Pancreas (tissue), 10 donors: ENCODE data around the gene GIMAP7. TPM values are rescaled to one million over a fixed set of nuclear protein-coding genes. Genes with fewer than 3 reads are reported as not detected.
"Not testable (repeated sequence)": the region's sequence is repeated elsewhere in the genome, so short reads cannot be mapped to it uniquely, and the experiment has no call there.

Experiments
- ATAC-seq, 4 donors: fragments of 200-7000 bp; cut with Tn5 transposase; one replicate each; pipeline versions ENCODE4 v1.8.0 to v1.9.1; 2020; ENCODE audit warnings: mild to moderate bottlenecking in 4 of 4, moderate library complexity in 4 of 4
- DNase-seq, 6 donors: peaks; one replicate each; pipeline ENCODE4 v3.0.0-alpha.2; 2020
- FAIRE-seq: peaks from 2 replicates; lab custom pipeline; 2012; peaks lifted over from hg19 to GRCh38; lab: Jason Lieb, UNC
- H3K27ac ChIP-seq, 4 donors: fragments of 200-600 bp; sonication (generic); 1 replicate in 3 of 4; 2 replicates in 1 of 4; pipeline versions ENCODE4 v1.5.0 to v1.8.0; 2020
- H3K27me3 ChIP-seq, 4 donors: fragments of 200-600 bp; one replicate each; pipeline ENCODE4 v1.8.0; 2021
- H3K36me3 ChIP-seq, 3 donors: fragments of 200-600 bp; sonication (generic) in 1 of 3; one replicate each; pipeline versions ENCODE4 v1.5.0 to v1.8.0; 2020 to 2021
- H3K4me1 ChIP-seq, 3 donors: fragments of 200-600 bp; one replicate each; pipeline ENCODE4 v1.8.0; 2021
- H3K4me3 ChIP-seq, 4 donors: fragments of 200-600 bp; sonication (generic) in 2 of 4; one replicate each; pipeline versions ENCODE4 v1.5.0 to v1.8.0; 2020 to 2021
- H3K9me3 ChIP-seq, 4 donors: fragments of 200-600 bp; one replicate each; pipeline ENCODE4 v1.8.0; 2021
- WGBS, 2 donors: extraction: QIAGEN DNeasy Blood & Tissue Kit; methylation state at CpG; one replicate each; pipeline ENCODE4 v1.1.7; 2013; 5-methylcytosine and 5-hydroxymethylcytosine counted together
- intact Hi-C, 3 donors: fragments of 100-400 bp; cut with DNase I; formaldehyde crosslinking; loops; one replicate each; pipeline versions ENCODE4 v1.11.1 to v1.14.2; 2022
- polyA plus RNA-seq, 2 donors: library from polyadenylated mRNA; stranded (reverse); fragments of 200-250 nt; gene quantifications; one replicate each; pipeline ENCODE4 v1.2.3, GENCODE V29; 2013
- total RNA-seq, 6 donors: library from RNA; stranded (reverse); fragmentation: NEBNext Ultra II Directional in 4 of 6; extraction: Animal tissue kit (Norgen Biotek cat#: 25700) in 4 of 6; gene quantifications; one replicate each; pipeline versions ENCODE4 v1.2.1 to v1.2.4, GENCODE V29; 2021 to 2023
- TF ChIP-seq, protein P1 (sequence below), 4 donors: fragments of 200-600 bp; sonication (generic) in 3 of 4; IDR thresholded peaks; one replicate each; pipeline versions ENCODE4 v1.5.0 to v1.8.0; 2021; ENCODE audit warnings: antibody characterized with exemption in 4 of 4
- donor health status: healthy with polysubstance abuse.
- donor health status: DM: no; HTN: no; CAD: no; lungs with moderate emphysema.
- donor health status: DM: no; HTN: no; CAD: no.
- donor health status: control.
- donor health status: control.
- donor health status: Bipolar disorder and iron deficiency.
- donor health status: DM: yes; HTN: yes; CAD: no.
- donor health status: DM: no; HTN: no; CAD: no.
- donor health status: DM: no; HTN: no; CAD: no.
- donor health status: DM: yes; HTN: yes; CAD: no.

The GIMAP7 gene
- total and polyA plus RNA-seq, 8 donors: 1.1 to 12.3 (median 4.8) TPM

DNA sequence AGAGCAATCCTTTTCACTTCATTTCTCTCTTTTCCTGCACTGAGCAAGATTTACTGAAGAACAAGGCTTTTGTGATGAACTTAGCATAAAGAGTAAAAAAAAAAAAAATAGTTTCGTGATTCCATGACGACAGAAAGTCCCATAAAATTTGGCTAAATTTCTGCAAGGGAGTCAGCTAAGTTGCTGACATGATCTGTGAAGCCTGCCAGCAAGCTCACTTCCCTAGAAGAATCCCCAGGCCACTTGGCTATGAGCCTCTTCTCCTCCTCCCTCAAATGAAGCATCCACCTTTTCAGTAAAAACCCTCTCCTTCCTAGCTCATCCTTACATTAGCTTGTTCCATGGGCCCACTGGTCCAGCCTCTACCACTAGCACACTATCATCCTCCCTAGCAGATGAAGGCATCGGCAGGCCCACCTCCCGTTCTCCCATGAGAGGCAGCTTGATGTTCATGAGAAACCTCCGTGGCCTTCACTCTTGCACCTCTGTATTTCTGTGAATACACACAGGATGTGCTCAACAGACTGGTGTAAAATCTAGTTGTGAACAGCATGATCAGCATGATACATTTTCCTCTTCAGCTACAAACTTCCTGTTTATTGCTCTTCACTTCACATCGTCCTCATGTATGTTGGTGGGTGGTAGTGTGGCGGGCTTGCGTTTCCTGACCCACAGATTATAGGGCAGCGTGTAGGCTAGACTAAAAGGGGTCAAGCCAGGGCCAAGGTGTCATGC lies 33.3 kb upstream of the GIMAP7 start:
- Histone ChIP-seq H3K4me3 (no peak overlapping the region), H3K27ac (peak overlapping the region in 2 of 4 donors; percentile 2 to 8), H3K36me3 (no peaks in the 10 kb centered on the region), H3K27me3 (no peaks in the 10 kb centered on the region), H3K4me1 (no peaks in the 10 kb centered on the region), H3K9me3 (no peaks in the 10 kb centered on the region)
- ATAC-seq (peak in 2 of 4 donors; percentile 49 to 51), FAIRE-seq (no peak), DNase-seq (no peak)
- intact Hi-C loops: no loop called here
- TF ChIP-seq, protein P1, sequence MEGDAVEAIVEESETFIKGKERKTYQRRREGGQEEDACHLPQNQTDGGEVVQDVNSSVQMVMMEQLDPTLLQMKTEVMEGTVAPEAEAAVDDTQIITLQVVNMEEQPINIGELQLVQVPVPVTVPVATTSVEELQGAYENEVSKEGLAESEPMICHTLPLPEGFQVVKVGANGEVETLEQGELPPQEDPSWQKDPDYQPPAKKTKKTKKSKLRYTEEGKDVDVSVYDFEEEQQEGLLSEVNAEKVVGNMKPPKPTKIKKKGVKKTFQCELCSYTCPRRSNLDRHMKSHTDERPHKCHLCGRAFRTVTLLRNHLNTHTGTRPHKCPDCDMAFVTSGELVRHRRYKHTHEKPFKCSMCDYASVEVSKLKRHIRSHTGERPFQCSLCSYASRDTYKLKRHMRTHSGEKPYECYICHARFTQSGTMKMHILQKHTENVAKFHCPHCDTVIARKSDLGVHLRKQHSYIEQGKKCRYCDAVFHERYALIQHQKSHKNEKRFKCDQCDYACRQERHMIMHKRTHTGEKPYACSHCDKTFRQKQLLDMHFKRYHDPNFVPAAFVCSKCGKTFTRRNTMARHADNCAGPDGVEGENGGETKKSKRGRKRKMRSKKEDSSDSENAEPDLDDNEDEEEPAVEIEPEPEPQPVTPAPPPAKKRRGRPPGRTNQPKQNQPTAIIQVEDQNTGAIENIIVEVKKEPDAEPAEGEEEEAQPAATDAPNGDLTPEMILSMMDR (IDR thresholded peaks at IDR 0.05): no peak
- 68 to 79% methylated on average over 9 of the region's 9 CpGs for whole genome bisulfite sequencing, 2 donors

- FAIRE-seq (no peak), DNase-seq (no peak), ATAC-seq (no peak)
- TF ChIP-seq, protein P1 (IDR thresholded peaks at IDR 0.05): no peak
- no peaks in the 10 kb centered on the region for H3K4me1 ChIP-seq
- H3K36me3 ChIP-seq: no peaks in the 10 kb centered on the region
- intact Hi-C loops: no loop called here
- no peaks in the 10 kb centered on the region for H3K9me3 ChIP-seq
- 64 to 70% methylated on average over 4 of the region's 4 CpGs for WGBS, 2 donors
- H3K27me3 ChIP-seq: no peaks in the 10 kb centered on the region
- no peak overlapping the region for H3K4me3 ChIP-seq
- H3K27ac ChIP-seq: peak overlapping the region in 1 of 4 donors; percentile 8
Observed at GRCh38 chr7:150481922-150482321, 32.8 kb upstream of the GIMAP7 start.

DNA sequence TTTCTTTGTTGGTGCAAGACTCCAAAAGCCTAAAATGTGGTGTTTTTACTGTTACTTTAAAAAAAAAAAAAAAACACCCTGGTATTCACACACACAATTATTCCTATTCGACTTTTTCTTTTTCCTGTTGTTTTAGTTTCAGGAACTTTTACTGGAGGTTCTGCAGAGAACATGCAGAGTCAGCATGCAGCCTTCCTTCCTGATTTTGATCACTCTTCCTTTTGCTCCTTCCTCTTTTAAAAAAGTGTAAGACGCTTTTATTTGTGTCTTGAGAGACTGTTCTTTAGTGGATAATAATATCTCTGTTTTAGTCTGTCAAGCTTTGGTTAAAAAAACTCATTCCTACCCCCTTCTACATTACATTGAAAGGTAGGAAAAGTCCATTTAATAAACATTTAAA lies 31.2 kb upstream of the GIMAP7 start:
- 27 to 37% methylated on average over 2 of the region's 2 CpGs for WGBS, 2 donors
- H3K36me3 ChIP-seq, DNase-seq, H3K9me3 ChIP-seq, H3K27me3 ChIP-seq, FAIRE-seq, H3K4me1 ChIP-seq, intact Hi-C loops, H3K4me3 ChIP-seq, H3K27ac ChIP-seq: not testable (repeated sequence)
- peak in 1 of 4 donors; percentile 41 for ATAC-seq

DNA sequence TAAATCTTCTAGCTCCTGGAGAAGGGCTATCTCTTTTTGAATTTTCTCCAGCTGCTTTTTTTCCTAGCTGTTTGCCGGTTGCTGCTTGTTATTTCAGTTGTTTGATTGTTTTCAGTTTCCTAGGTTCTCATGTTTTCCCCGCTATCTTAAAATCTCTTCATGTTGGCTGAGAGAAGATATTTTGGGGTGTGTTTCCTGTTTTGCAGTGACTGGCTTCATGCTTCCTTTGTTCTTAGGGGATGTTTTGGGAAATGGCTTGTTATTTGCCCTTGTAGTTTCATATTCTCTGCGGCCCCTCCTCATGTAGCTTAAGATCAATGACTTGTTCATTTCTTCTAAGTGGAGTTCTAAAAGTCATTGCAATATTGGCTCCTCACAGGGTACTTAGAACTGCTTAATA lies 30.6 kb upstream of the GIMAP7 start:
- peak in 1 of 4 donors; percentile 24 for ATAC-seq
- H3K9me3 ChIP-seq, FAIRE-seq, H3K36me3 ChIP-seq, intact Hi-C loops, DNase-seq, H3K4me3 ChIP-seq, H3K27me3 ChIP-seq, H3K27ac ChIP-seq, H3K4me1 ChIP-seq: not testable (repeated sequence)
- 57 to 68% methylated on average over 3 of the region's 3 CpGs for WGBS, 2 donors

GRCh38 chr7:150487625-150488024 lies 27.0 kb upstream of the GIMAP7 start:
- peaks cover 0 to 5% (median 1%) of the 10 kb centered on the region in 4 donors for H3K27me3 ChIP-seq

More at GRCh38 chr7:150487625-150488024, 27.0 kb upstream of the GIMAP7 start:
- TF ChIP-seq, protein P1 (IDR thresholded peaks at IDR 0.05): no peak
- FAIRE-seq (no peak), ATAC-seq (no peak), DNase-seq (no peak)
- H3K4me3 ChIP-seq: no peak overlapping the region
- H3K36me3 ChIP-seq: no peaks in the 10 kb centered on the region
- intact Hi-C loops: no loop called here
- 48 to 51% methylated on average over 2 of the region's 2 CpGs for WGBS, 2 donors
- no peaks in the 10 kb centered on the region for H3K9me3 ChIP-seq
- no peaks in the 10 kb centered on the region for H3K4me1 ChIP-seq
- no peak overlapping the region for H3K27ac ChIP-seq
